Natural killer cell (primary cell): ENCODE measurements around the gene LMX1A. TPM values are rescaled to one million over a fixed set of nuclear protein-coding genes. Genes with fewer than 3 reads are reported as not detected.

Source experiments
- ATAC-seq, 3 donors: fragments of 150-1000 bp in 2 of 3; fragments of 200-7000 bp in 1 of 3; cut with Tn5 transposase; 1 replicate in 1 of 3; 2 replicates in 2 of 3; pipeline ENCODE4 v1.10.0; 2021; ENCODE audit warnings: mild to moderate bottlenecking in 2 of 3, moderate library complexity in 2 of 3
- DNase-seq, 2 donors: peaks; one replicate each; pipeline versions ENCODE4 v3.0.0 to v3.0.0-alpha.2; 2013 to 2021; ENCODE audit warnings: mixed read lengths in 1 of 2
- H3K27ac ChIP-seq: one replicate; pipeline ENCODE4 v1.5.1; 2013; ENCODE audit warnings: mild to moderate bottlenecking, low read length
- H3K27me3 ChIP-seq: one replicate; pipeline ENCODE4 v1.6.1; 2013; ENCODE audit warnings: low read length; ENCODE audit not compliant: control insufficient read depth, insufficient read depth
- H3K36me3 ChIP-seq: one replicate; pipeline ENCODE4 v1.6.1; 2013; ENCODE audit warnings: low read length; ENCODE audit not compliant: control insufficient read depth, insufficient read depth
- H3K4me1 ChIP-seq: one replicate; pipeline ENCODE4 v1.6.1; 2013; ENCODE audit warnings: low read length; ENCODE audit not compliant: control insufficient read depth, insufficient read depth
- H3K4me3 ChIP-seq: one replicate; pipeline ENCODE4 v1.5.1; 2013; ENCODE audit warnings: low read length
- H3K9me3 ChIP-seq: one replicate; pipeline ENCODE4 v1.6.1; 2013; ENCODE audit warnings: low read length; ENCODE audit not compliant: control insufficient read depth, insufficient read depth
- H3K27ac Mint-ChIP-seq, 2 donors: one replicate each; pipeline ENCODE4 v1.8.0; 2022; ENCODE audit warnings: mild to moderate bottlenecking in 2 of 2, mixed read lengths in 2 of 2, moderate library complexity in 1 of 2
- H3K27me3 Mint-ChIP-seq, 2 donors: one replicate each; pipeline ENCODE4 v1.8.0; 2022; ENCODE audit warnings: low read depth in 2 of 2, mixed read lengths in 2 of 2
- H3K36me3 Mint-ChIP-seq: one replicate; pipeline ENCODE4 v1.8.0; 2022; ENCODE audit warnings: mixed read lengths
- H3K4me1 Mint-ChIP-seq, 2 donors: one replicate each; pipeline ENCODE4 v1.8.0; 2022; ENCODE audit warnings: mixed read lengths in 2 of 2
- H3K4me3 Mint-ChIP-seq: one replicate; pipeline ENCODE4 v1.8.0; 2022; ENCODE audit warnings: mild to moderate bottlenecking, moderate library complexity, mixed read lengths
- H3K9me3 Mint-ChIP-seq, 2 donors: one replicate each; pipeline ENCODE4 v1.8.0; 2022; ENCODE audit warnings: mixed read lengths in 2 of 2
- CTCF ChIP-seq: fragments of 200-600 bp; IDR thresholded peaks from one replicate; pipeline ENCODE4 v1.8.0; 2022; ENCODE audit warnings: antibody characterized with exemption
- WGBS: methylation state at CpG from one replicate; pipeline ENCODE4 v1.1.7; 2013; ENCODE audit warnings: missing lambda C conversion rate; ENCODE audit not compliant: insufficient coverage; 5-methylcytosine and 5-hydroxymethylcytosine counted together
- intact Hi-C: fragments of 100-400 bp; cut with micrococcal nuclease; formaldehyde crosslinking; loops from one replicate; pipeline ENCODE4 v1.14.2; 2022
- total RNA-seq, 4 donors: library from RNA; stranded (reverse); fragments of 120-200 nt in 1 of 4; gene quantifications; one replicate each; pipeline versions ENCODE4 v1.2.3 to v1.2.4, GENCODE V29; 2013 to 2022

The LMX1A gene
- total RNA-seq, 3 donors from 2014 or later (not counting 1 experiment from before 2014, with no cell fraction given), result not detected

GRCh38 chr1:165169028-165169427 is 187.5 kb downstream of the LMX1A start:
- H3K4me3 Mint-ChIP-seq, result no peak overlapping the region
- 7% methylated on average over 1 of the region's 1 CpG for WGBS
- no peaks in the 10 kb centered on the region for H3K27me3 ChIP-seq
- H3K27me3 Mint-ChIP-seq, result peaks cover 0 to 3% of the 10 kb centered on the region in 2 donors
- H3K27ac ChIP-seq, result no peak overlapping the region
- no peaks in the 10 kb centered on the region for H3K36me3 Mint-ChIP-seq
- no peaks in the 10 kb centered on the region for H3K9me3 ChIP-seq
- H3K36me3 ChIP-seq, result no peaks in the 10 kb centered on the region
- no peak overlapping the region for H3K27ac Mint-ChIP-seq
- H3K9me3 Mint-ChIP-seq, result peaks cover 0 to 9% of the 10 kb centered on the region in 2 donors
- no peak for TF ChIP-seq CTCF
- no peaks in the 10 kb centered on the region for H3K4me1 ChIP-seq
- no peak overlapping the region for H3K4me3 ChIP-seq
- intact Hi-C loops, result no loop called here
- no peaks in the 10 kb centered on the region for H3K4me1 Mint-ChIP-seq
- ATAC-seq (no peak), DNase-seq (no peak)

- ATAC-seq, result no peak
- Mint-ChIP-seq H3K27ac (no peak overlapping the region), H3K36me3 (no peaks in the 10 kb centered on the region), H3K9me3 (peaks cover 0 to 9% of the 10 kb centered on the region in 2 donors), H3K4me3 (no peak overlapping the region), H3K4me1 (no peaks in the 10 kb centered on the region), H3K27me3 (peaks cover 0 to 3% of the 10 kb centered on the region in 2 donors)
- H3K27ac ChIP-seq, result no peak overlapping the region
- intact Hi-C loops, result no loop called here
- no peaks in the 10 kb centered on the region for H3K36me3 ChIP-seq
- no peak for TF ChIP-seq CTCF
- no peak overlapping the region for H3K4me3 ChIP-seq
- H3K27me3 ChIP-seq, result no peaks in the 10 kb centered on the region
- WGBS, result 70% methylated on average over 4 of the region's 4 CpGs
- H3K4me1 ChIP-seq, result no peaks in the 10 kb centered on the region
- no peak for DNase-seq
- no peaks in the 10 kb centered on the region for H3K9me3 ChIP-seq
These were observed 188.0 kb downstream of the LMX1A start for GRCh38 chr1:165168467-165168866.

GRCh38 chr1:165162671-165163241 is 193.8 kb downstream of the LMX1A start:
- Mint-ChIP-seq H3K36me3 (no peaks in the 10 kb centered on the region), H3K27ac (no peak overlapping the region), H3K4me3 (no peak overlapping the region), H3K4me1 (no peaks in the 10 kb centered on the region), H3K9me3 (peaks cover 0 to 2% of the 10 kb centered on the region in 2 donors), H3K27me3 (no peaks in the 10 kb centered on the region)
- Histone ChIP-seq H3K4me1 (no peaks in the 10 kb centered on the region), H3K27me3 (no peaks in the 10 kb centered on the region), H3K27ac (no peak overlapping the region), H3K36me3 (no peaks in the 10 kb centered on the region), H3K9me3 (no peaks in the 10 kb centered on the region), H3K4me3 (no peak overlapping the region)
- DNase-seq (no peak), ATAC-seq (no peak)
- intact Hi-C loops, result no loop called here
- WGBS, result 56% methylated on average over 11 of the region's 11 CpGs
- no peak for TF ChIP-seq CTCF

- Mint-ChIP-seq H3K36me3 (no peaks in the 10 kb centered on the region), H3K4me3 (no peak overlapping the region), H3K4me1 (no peaks in the 10 kb centered on the region), H3K27ac (no peak overlapping the region), H3K27me3 (peaks cover 0 to 2% of the 10 kb centered on the region in 2 donors), H3K9me3 (peaks cover 0 to 4% of the 10 kb centered on the region in 2 donors)
- Histone ChIP-seq H3K4me1 (no peaks in the 10 kb centered on the region), H3K9me3 (no peaks in the 10 kb centered on the region), H3K27me3 (no peaks in the 10 kb centered on the region), H3K4me3 (no peak overlapping the region), H3K27ac (no peak overlapping the region), H3K36me3 (no peaks in the 10 kb centered on the region)
- ATAC-seq (no peak), DNase-seq (no peak)
- WGBS, result 74% methylated on average over 4 of the region's 4 CpGs
- intact Hi-C loops, result no loop called here
- no peak for TF ChIP-seq CTCF
These were observed 195.4 kb downstream of the LMX1A start for GRCh38 chr1:165161130-165161529.
